Measurements from ENCODE around the gene KRT32. TPM values are rescaled to one million over a fixed set of nuclear protein-coding genes. Genes with fewer than 3 reads are reported as not detected.

KRT32 gene
- total and polyA plus RNA-seq, 8 donors = 1.9 TPM; not detected in 7

GRCh38 chr17:41451154-41451728 lies 15.9 kb downstream of the KRT32 start:
- TF ChIP-seq CTCF (IDR thresholded peaks at IDR 0.05) = no peak
- TF ChIP-seq POLR2AphosphoS5 (IDR thresholded peaks at IDR 0.05) = no peak
- no peak for TF ChIP-seq POLR2A (IDR thresholded peaks at IDR 0.05)
- no peak for TF ChIP-seq EP300 (IDR thresholded peaks at IDR 0.05)
- intact Hi-C loops (cut with DNase I; ENCODE audit: low total_unique reads) = no loop called here
- no peak for DNase-seq
- no peak overlapping the region for H3K4me3 ChIP-seq
- no peaks in the 10 kb centered on the region for H3K36me3 ChIP-seq
- H3K27me3 ChIP-seq = peaks cover 0 to 6% (median 0%) of the 10 kb centered on the region in 3 donors
- H3K9me3 ChIP-seq = no peaks in the 10 kb centered on the region
- no peaks in the 10 kb centered on the region for H3K4me1 ChIP-seq
- WGBS, 5 donors = 78 to 91% (median 89%) methylated on average over 2 of the region's 2 CpGs
- no peak overlapping the region for H3K27ac ChIP-seq

- Histone ChIP-seq H3K4me3 (no peak overlapping the region), H3K36me3 (no peaks in the 10 kb centered on the region), H3K9me3 (no peaks in the 10 kb centered on the region), H3K4me1 (no peaks in the 10 kb centered on the region), H3K27me3 (peaks cover 0 to 8% (median 0%) of the 10 kb centered on the region in 3 donors), H3K27ac (no peak overlapping the region)
- TF ChIP-seq POLR2A (IDR thresholded peaks at IDR 0.05) (no peak), EP300 (IDR thresholded peaks at IDR 0.05) (no peak), POLR2AphosphoS5 (IDR thresholded peaks at IDR 0.05) (no peak), CTCF (IDR thresholded peaks at IDR 0.05) (no peak)
- no peak for DNase-seq
- intact Hi-C loops (cut with DNase I; ENCODE audit: low total_unique reads) = no loop called here
- WGBS, 5 donors = 70 to 86% (median 81%) methylated on average over 2 to 6 of the region's 6 CpGs
These were observed 18.2 kb downstream of the KRT32 start for GRCh38 chr17:41449008-41449407.

GRCh38 chr17:41448506-41448905 lies 18.7 kb downstream of the KRT32 start:
- no peak overlapping the region for H3K4me3 ChIP-seq
- DNase-seq = no peak
- H3K27me3 ChIP-seq = peaks cover 0 to 7% (median 0%) of the 10 kb centered on the region in 3 donors
- no peak overlapping the region for H3K27ac ChIP-seq
- no peak for TF ChIP-seq POLR2AphosphoS5 (IDR thresholded peaks at IDR 0.05)
- TF ChIP-seq POLR2A (IDR thresholded peaks at IDR 0.05) = no peak
- TF ChIP-seq CTCF (IDR thresholded peaks at IDR 0.05) = no peak
- no peak for TF ChIP-seq EP300 (IDR thresholded peaks at IDR 0.05)
- H3K4me1 ChIP-seq = no peaks in the 10 kb centered on the region
- intact Hi-C loops (cut with DNase I; ENCODE audit: low total_unique reads) = no loop called here
- no peaks in the 10 kb centered on the region for H3K9me3 ChIP-seq
- 42 to 89% (median 63%) methylated on average over 2 of the region's 2 CpGs for WGBS, 5 donors
- H3K36me3 ChIP-seq = no peaks in the 10 kb centered on the region

GRCh38 chr17:41446806-41447205 lies 20.4 kb downstream of the KRT32 start:
- Histone ChIP-seq H3K27me3 (peaks cover 0 to 11% (median 0%) of the 10 kb centered on the region in 3 donors), H3K9me3 (no peaks in the 10 kb centered on the region), H3K27ac (no peak overlapping the region), H3K4me3 (no peak overlapping the region), H3K4me1 (no peaks in the 10 kb centered on the region), H3K36me3 (no peaks in the 10 kb centered on the region)
- DNase-seq = no peak
- 36 to 92% (median 64%) methylated on average over 2 of the region's 2 CpGs for WGBS, 5 donors
- intact Hi-C loops (cut with DNase I; ENCODE audit: low total_unique reads) = no loop called here
- TF ChIP-seq EP300 (IDR thresholded peaks at IDR 0.05) (no peak), POLR2AphosphoS5 (IDR thresholded peaks at IDR 0.05) (no peak), CTCF (IDR thresholded peaks at IDR 0.05) (no peak), POLR2A (IDR thresholded peaks at IDR 0.05) (no peak)
